Measurements from ENCODE around the gene GIT2.
"Not testable (repeated sequence)": the region's sequence is repeated elsewhere in the genome, so short reads cannot be mapped to it uniquely, and the experiment has no call there.

Gene GIT2

DNA sequence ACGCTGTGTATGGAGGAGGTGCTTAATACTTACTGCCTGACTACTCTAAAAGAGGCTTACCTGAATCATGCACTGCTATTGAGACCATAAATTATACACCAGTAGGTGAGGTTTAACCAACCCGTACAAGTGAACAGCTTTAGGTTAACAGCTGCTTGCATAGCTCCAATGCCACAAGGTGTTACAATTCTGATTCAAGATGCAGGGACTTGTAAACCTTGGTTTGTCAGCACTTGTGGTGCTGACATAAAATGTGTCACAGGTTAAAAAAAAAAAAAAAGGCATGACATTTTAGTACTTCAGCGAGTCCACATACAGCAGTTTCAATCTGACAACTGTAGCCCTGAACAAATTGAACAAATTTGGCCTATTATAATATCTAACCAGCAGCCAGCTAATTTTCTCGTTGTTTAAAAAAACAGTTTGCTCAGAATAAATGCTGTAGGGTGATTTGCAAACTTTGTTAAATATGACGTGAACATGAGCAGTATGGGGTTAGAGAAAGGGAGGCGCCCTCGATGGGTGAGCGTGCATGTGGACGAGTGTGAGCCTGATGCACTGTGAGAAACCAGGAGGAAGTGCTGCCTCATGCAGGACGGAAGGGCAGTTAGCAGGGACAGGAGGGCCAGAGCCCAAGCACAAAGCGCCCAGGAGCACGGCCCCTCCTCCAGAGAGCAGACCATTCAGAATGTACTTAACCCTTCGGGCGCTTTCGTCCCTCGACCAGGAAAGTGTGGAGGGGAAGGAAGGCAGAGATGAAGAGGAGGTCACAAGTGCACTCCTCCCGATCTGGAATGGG is 51.4 kb downstream of the GIT2 start:
- no peak for DNase-seq (ENCODE audit: low spot score)

DNA sequence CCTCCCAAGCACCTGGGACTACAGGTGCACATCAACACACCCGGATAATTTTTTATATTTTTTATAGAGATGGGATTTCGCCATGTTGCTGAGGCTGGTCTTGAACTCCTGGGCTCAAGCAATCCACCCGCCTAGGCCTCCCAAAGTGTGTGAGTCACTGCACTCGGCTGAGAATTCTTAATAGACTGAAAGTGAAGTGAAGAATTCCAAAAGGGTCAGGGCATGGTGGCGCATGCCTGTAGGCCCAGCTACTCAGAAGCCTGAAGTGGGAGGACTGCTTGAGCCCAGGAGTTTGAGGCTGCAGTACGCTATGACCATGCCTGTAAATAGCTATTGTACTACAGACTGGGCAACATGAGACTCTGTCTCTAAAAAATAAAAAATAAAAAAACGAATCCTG is 52.4 kb downstream of the GIT2 start:
- DNase-seq (ENCODE audit: low spot score) = no peak

DNA sequence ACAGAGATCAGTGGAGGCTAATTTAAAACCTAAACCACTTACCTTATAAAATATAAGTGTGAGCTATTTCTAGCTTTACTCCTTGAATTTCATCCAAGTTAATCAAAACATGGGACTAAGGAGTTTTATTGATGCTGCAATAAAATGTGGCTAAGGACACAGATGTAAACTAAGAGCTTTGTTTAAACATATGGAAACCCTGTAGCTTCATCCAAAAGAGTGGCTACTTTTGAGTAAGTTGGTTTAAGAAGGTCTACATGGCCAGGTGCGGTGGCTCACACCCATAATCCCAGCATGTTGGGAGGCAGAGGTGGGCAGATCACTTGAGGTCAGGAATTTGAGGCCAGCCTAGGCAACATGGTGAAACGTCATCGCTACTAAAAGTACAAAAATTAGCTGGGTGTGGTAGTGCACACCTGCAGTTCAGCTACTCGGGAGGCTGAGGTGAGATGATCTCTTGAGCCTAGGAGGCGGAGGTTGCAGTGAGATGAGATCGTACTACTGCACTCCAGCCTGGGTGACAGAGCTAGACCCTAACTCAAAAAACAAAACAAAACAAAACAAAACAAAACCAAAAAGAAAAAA is 55.7 kb downstream of the GIT2 start:
- no peak for DNase-seq (ENCODE audit: low spot score)

DNA sequence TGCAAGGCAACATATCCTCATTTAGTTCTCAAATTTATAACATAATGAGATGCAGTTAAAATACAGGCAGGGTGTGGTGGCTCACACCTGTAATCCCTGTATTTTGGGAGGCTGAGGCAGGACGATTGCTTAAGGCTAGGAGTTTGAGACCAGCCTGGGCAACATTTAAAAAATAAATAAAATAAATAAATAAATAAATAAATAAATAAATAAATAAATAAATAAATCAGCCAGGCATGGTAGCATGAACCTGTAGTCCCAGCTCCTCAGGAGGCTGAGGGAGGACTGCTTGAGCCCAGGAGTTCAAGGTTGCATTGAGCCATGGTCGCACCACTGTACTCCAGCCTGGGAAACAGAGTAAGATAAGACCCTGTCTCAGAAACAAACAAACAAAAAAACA is 56.7 kb downstream of the GIT2 start:
- no peak for DNase-seq (ENCODE audit: low spot score)

DNA sequence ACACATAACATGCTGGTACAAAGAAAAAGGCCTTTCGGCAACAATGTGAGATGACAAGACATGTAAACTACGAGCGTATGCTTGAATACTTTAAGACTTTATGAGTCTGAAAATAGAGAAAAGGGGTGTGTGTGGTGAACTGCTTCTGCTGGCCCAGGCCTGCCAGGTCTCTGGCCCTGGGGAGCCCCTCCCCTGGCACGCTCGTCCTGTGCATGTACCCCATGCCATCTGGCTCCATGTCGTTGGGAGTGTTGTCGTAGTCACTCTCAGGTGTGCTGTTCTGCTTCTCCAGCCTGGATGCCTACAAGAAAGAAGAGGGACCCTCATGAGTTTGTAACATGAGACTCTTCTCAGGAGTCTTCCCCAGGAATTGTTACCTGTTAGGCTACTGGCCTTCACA is 57.2 kb downstream of the GIT2 start:
- no peak for DNase-seq (ENCODE audit: low spot score)

DNA sequence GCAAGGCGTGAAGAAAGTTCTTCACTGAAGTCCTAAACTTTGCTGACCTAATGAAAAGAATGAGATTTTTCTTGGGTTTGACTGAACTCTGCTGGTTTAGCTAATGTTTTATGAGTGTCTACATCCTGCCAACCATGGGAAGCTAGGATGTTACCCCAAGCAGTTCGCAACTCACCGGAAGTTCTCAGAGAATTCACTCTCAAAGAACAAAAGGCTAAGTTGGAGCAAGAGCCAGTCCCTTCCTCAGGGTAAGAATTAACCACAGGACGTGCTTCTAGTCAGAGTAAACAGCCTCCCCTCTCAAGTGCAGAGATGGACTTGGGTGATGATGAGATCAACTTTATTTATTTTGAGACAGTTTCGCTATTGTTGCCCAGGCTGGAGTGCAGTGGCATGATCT is 58.8 kb downstream of the GIT2 start:
- no peak for DNase-seq (ENCODE audit: low spot score)

DNA sequence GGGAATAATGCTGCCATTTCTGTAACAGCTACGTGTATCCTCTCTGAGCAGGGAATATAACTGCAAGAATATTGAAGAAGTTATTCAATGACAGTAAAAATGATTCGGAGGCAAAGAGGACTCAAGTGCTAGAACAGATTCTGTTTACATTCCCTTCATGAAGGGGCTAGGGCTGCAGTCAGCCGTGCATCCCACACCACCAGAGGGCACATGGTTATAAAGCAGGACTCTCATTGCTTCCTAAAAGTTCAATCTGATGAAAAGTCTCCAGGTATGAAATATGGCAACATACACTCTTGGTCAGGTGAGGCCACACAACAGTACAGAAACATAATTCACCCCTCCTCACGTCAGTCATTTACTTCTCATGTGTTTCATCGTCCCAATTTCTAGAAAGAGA is 62.1 kb downstream of the GIT2 start:
- DNase-seq (ENCODE audit: low spot score) = no peak

DNA sequence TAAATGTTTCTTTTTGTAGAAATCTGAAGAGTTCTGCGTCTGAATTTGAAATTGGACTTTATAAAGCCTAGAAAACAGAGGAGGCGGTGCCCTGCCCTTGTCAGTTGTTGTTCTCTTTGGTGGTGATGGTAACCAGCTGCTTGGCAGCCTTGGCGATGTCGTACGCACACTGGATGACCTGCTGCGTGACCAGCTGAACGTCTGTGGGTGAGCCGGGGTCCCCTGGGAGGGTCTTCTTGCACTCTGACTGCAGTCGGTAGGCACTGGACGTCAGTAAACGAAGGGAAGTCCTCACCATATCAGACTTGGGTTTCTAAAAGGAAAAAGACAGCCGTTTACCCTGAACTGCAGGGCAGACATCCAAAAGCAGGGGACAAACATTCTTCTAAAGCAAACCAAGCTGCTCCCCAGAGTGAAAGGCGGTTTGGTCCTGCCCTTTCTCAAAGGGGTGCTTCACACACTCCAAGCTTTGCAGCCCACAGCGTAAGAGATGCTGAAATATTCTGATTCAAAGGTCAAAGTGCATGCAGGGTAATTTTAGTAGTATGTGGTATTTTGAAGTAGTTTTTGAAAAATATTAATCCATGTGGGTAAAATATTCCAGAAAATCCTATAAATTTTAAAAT is 63.2 kb downstream of the GIT2 start:
- DNase-seq (ENCODE audit: low spot score) = no peak

DNA sequence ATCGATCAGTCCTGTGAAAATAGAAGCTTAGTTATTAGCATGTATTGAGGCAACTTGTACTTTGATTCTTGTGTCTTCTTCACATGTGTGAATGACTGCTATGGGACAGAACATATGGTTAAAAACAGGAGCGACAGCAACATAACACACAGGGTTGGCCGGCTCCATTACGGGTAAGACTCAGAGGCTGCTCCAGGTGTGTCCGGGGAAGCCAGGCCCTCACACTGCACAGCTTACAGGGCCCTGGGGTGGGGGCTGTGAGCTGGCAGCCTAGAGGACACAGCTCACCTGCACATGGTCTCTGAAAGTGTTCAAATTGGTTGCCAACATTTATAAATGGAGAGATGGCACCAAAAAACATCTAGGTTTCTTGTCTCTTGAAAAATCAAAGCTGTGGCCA is 65.0 kb downstream of the GIT2 start:
- no peak for DNase-seq (ENCODE audit: low spot score)

DNA sequence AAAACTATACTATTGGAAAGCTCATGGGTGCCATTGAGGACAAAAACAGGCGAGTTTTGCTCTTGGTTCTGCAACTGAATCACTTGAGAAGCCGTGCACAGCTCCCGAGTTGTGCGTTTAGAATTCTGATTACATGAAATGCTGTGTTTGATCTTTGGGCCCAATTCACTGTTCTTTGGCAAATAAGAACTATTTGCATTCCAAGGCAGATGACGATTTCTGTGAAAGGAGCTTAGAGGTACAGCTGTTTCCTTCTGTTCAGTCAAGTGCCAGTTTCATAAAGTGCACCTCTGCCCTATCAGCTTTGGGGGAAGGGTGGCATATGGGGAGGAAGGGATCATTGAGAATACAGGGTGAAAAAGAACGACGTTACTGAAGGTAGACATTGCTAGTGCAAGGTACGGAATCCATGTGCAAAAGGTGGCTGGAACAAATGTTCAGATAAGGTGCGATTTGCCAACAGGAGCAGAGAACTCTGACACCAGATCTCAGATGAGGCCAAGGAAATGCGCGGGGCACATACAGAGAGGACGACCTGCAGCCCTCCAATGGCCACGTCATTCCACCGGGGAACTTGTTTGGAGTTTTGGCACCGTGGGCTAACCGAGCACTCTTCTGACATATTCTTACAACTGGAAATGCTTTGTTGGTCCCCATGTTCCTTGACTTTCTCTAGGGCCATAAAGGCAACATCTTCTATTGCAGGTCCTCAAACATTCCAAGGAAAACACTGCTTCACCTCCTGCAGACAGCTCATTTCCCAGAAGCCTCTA is 66.0 kb downstream of the GIT2 start:
- no peak for DNase-seq (ENCODE audit: low spot score)

DNA sequence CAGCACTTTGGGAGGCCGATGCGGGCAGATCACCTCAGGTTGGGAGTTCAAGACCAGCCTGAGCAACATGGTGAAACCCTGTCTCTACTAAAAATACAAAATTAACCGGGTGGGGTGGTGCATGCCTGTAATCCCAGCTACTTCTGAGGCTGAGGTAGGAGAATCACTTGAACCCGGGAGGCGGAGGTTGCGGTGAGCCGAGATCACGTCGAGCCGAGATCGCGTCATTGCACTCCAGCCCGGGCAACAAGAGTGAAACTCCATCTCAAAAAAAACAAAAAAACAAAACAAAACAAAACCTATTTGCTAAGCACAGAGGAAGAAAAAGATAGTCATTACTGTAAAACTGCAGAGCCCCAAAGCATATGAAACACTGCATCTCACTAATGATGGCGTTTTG is 66.8 kb downstream of the GIT2 start:
- not testable (repeated sequence) for DNase-seq (ENCODE audit: low spot score)

DNA sequence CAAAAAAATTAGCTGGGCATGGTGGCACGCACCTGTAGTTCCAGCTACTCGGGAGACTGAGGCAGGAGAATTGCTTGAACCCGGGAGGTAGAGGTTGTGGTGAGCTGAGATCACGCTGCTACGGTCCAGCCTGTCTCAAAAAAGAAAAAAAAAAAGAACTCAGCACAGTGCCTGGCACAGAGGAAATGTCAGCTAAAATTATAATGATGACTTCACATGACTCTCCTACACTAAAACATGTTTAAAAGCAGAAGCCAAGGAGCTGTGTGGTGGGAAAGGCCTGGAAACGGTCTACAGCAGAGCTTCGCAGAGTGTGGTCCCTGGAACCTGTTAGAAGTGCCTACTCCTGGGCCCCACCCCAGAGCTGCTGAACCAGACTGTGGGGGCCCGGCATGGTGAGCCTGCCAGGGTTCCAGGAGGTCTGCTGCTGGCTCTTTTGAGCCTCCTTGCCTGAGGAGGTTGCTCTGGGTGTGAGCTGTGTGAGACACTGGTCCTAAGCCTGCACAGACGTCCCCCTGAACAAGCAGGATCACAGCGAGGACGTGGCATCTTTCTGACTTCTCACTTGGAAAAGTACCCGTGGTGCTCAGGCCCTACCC is 68.0 kb downstream of the GIT2 start:
- DNase-seq (ENCODE audit: low spot score) = no peak

DNA sequence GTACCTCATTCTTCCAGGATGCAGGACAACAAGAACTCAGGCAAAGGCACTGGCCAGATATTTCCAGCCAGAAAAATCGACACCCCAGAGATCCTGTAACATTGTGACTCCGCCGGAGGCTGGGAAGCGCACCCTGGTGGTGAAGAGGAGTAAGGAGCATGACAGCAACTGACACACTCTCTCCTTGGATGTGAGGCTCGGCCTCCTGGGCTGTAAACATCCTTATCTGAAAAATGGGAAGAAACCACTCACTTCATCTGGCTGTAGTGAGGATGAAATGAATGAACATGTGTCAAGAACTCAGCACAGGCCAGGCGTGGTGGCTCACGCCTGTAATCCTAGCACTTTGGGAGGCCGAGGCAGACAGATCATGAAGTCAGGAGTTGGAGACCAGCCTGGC is 68.5 kb downstream of the GIT2 start:
- DNase-seq (ENCODE audit: low spot score) = no peak

DNA sequence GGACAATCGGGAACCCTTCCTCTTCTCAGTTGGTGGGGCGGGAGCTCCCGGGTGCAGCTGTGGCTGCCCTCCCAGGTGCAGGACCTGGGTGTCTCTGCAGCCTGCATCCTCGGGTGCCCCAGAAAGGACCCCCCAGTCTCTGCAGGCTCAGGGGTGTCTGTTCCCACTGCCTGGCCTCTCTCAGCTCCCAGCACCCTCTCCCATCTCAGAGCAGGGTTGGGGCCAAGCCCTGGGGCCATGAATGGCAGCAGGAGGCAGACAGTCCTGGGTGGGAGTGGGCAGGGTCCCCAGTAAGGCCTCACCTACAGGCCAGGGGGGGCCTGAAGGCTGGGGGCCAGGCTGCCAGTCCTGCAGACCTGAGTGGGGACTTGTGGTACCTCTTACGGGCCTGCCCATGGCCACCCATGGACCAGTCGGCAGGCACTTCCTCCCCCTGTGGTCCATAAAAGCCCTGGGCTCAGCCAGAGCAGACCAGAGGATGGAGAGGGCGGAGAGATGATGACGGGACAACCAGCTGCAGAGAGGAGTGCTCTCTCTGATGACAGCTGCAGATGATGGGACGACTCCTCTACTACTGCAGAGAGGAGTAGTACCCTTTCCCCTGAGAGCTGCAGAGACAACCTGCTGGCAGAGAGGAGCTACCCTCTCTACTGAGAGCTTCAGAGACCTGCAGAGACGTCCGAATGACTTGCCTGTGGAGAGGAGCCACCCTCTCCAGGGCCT is 69.5 kb downstream of the GIT2 start:
- no peak for DNase-seq (ENCODE audit: low spot score)

DNA sequence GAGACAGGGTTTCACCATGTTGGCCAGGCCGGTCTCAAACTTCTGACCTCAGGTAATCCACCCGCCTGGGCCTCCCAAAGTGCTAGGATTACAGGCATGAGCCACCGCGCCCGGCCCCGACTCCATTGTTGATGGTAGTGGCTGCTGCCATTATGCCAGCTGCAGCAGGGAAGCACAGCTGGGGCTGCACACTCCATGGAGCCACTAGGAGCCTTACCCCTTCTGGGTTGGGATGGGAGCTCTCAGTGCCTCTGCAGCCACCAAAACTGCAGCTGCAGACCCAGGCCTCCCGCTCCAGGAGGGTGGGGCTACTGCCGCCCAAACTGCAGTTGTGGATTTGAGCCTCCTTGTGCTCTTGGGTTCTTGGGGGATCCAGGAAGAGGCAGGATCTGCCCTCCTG is 70.2 kb downstream of the GIT2 start:
- no peak for DNase-seq (ENCODE audit: low spot score)

DNA sequence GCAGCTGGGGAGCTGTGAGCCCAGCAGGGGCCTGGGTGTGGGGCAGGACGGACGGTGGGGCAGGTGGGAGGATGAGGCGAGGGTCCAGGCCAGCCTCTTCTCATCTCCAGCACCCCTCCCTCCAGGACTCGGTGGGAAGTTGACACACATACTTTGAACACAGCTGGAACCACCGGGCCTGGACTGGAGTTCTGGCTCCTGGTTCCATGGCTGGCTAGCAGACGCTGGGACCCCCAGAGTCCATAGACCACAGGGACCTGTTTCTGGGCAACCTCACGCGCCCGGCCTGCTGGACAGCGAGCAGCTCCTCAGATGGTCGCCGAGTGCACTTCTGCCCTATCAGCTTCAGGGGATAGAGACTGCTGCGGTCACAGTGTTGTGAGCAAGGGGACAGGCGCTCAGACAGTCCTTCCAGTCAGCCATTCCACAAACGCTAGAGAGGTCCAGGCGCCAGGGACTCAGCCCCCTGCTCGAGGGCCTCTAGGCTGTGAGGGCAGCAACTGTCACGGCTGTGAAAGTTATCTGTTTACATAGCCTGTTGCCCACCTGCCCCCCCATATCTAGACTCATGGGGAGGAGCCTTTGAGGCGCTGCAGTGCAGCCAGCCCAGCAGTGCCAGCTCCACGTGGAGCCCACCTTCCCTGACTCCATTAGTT is 70.9 kb downstream of the GIT2 start:
- no peak for DNase-seq (ENCODE audit: low spot score)

DNA sequence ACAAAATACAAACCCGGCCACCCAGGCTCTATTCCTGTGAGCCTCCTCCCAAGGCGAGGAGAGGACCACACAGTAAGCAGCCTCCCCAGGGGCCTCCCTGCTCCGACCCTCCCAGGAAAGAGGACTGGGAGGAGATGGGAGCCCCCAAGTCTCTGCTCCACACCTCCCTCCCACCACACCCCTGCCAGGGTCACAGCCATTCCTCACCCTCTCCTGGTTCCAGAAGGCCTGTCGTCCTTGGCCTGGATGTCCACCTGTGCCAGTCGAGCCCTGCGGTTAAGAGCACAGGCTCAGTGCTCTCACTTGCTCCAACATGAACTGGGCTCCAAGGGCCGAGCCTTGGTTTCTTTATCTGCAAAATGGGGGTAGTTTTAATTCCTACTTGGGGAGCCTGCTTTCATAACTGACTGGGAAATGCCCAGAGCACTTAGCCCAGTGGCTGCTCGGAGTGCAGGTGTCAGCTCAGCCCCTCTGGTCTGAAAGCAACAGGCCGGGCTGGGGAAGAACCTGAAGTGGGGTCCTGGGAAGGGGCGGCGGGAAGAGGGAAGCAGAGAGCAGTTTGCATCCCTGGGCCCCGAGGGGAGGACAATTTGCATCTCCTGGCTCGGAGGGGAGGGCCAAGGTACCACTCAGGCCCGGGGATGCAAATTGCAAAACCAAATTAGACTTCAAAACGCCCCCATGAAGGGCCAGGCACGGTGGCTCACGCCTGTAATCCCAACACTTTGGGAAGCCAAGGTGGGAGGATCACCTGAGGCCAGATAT is 72.5 kb downstream of the GIT2 start:
- DNase-seq (ENCODE audit: low spot score) = no peak

DNA sequence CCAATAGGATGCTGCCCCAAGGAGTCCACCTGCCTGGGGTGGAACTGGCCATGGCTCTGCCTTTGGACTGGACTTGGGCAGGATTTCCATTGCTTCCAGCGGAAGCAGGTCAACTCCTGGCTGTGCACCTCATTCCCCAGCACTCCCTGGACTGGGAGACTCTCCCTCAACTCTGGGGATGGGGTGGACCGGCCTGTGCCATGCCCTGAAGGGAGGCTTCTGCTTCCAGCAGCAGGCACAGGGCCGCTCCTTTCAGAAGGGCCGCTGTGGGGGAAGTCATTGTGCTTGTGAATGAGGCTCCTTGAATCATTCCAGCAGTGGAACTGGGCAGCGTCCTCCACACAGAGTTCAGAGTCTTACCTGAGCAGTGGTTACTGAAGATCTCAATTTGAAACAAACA is 73.1 kb downstream of the GIT2 start:
- DNase-seq (ENCODE audit: low spot score) = no peak

DNA sequence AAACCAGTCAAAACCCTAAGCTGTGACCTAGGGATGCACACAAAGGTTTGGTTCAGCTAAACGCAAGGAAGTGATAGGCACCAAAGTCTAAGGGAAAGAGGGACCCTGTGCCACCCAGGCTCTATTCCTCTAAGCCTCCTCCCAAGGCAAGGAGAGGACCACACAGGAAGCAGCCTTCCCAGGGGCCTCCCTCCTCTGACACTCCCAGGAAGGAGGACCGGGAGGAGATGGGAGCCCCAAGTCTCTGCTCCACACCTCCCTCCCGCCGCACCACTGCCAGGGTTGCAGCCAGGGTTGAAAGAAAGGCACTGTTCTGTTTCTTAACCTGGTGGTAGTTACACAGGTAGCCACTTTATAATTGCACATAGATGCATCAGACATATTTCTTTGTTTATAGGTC is 74.2 kb downstream of the GIT2 start:
- DNase-seq (ENCODE audit: low spot score) = no peak

DNA sequence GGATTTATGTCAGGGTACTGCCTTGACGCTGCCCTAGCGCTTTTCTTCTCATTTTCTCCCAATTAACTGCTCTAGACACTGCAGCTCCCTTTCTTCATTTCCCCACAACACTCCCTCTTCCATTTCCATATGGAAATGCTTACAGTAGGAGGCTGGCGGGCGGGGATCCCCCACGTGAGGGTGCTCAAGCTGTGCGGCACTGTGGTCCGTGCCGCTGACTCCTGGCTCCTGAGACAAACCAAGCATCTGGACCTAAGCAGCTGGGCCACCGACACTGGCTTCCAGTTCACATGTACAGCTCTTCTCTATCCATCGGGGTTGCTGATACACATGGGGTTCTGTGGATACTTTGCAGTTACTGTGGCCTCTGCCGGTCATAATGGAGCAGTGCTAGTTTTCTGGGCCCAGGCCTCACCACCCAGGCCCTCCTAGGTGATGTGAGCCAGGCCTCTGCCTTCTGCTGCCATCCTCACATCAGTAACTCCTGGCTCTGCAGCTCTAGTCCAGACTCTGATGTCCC is 75.8 kb downstream of the GIT2 start:
- no peak for DNase-seq (ENCODE audit: low spot score)

Measured in globus pallidus (tissue), 1 donor.